GM23338 (cell line): ENCODE data around the gene PRAMEF12. TPM values are rescaled to one million over a fixed set of nuclear protein-coding genes. Genes with fewer than 3 reads are reported as not detected.

Experiments used
- ATAC-seq: fragments of 200-7000 bp; cut with Tn5 transposase; 3 replicates; pipeline ENCODE4 v1.9.1; 2020
- DNase-seq: peaks from one replicate; pipeline ENCODE4 v3.0.0-alpha.2; 2015; ENCODE audit warnings: low spot score
- H2AFZ ChIP-seq: fragments of 200-600 bp; sonication (generic); 2 replicates; pipeline ENCODE4 v1.8.0; 2016; ENCODE audit warnings: antibody characterized with exemption, mild to moderate bottlenecking, moderate library complexity
- H3F3A ChIP-seq: fragments of 200-600 bp; sonication (generic); replicated peaks from 2 replicates; pipeline ENCODE4 v1.8.0; 2017; ENCODE audit warnings: antibody characterized with exemption, mixed run types, low read depth
- H3K27ac ChIP-seq: fragments of 200-600 bp; sonication (generic); 2 replicates; pipeline ENCODE4 v1.6.1; 2016; ENCODE audit warnings: low read depth
- H3K27me3 ChIP-seq: fragments of 200-600 bp; sonication (generic); 2 replicates; pipeline ENCODE4 v1.8.0; 2016; ENCODE audit warnings: mild to moderate bottlenecking, mixed run types, moderate library complexity; ENCODE audit not compliant: insufficient read depth
- H3K36me3 ChIP-seq: fragments of 200-600 bp; sonication (generic); 2 replicates; pipeline ENCODE4 v1.8.0; 2016; ENCODE audit warnings: mild to moderate bottlenecking; ENCODE audit not compliant: insufficient read depth
- H3K4me1 ChIP-seq: fragments of 200-600 bp; sonication (generic); 2 replicates; pipeline ENCODE4 v1.8.0; 2016; ENCODE audit warnings: mild to moderate bottlenecking, moderate library complexity; ENCODE audit not compliant: insufficient read depth
- H3K4me2 ChIP-seq: fragments of 200-600 bp; sonication (generic); 2 replicates; pipeline ENCODE4 v1.7.1; 2017; ENCODE audit warnings: mixed run types
- H3K4me3 ChIP-seq: fragments of 200-600 bp; sonication (generic); 2 replicates; pipeline ENCODE4 v1.6.1; 2016; ENCODE audit warnings: mixed run types
- H3K79me2 ChIP-seq: fragments of 200-600 bp; sonication (generic); replicated peaks from 2 replicates; pipeline ENCODE4 v1.8.0; 2017; ENCODE audit warnings: mild to moderate bottlenecking; ENCODE audit not compliant: insufficient read depth
- H3K9me2 ChIP-seq: fragments of 200-600 bp; sonication (generic); 2 replicates; pipeline ENCODE4 v1.8.0; 2017; ENCODE audit not compliant: insufficient read depth
- H4K20me1 ChIP-seq: fragments of 200-600 bp; sonication (generic); replicated peaks from 2 replicates; pipeline ENCODE4 v1.8.0; 2017; ENCODE audit warnings: mild to moderate bottlenecking; ENCODE audit not compliant: insufficient read depth
- H3K27ac Mint-ChIP-seq: 2 replicates; pipeline ENCODE4 v1.8.0; 2020; ENCODE audit warnings: inconsistent platforms, mild to moderate bottlenecking, moderate library complexity, mixed read lengths
- H3K27me3 Mint-ChIP-seq: 3 replicates; pipeline ENCODE4 v1.8.0; 2022; ENCODE audit warnings: low read depth, mild to moderate bottlenecking, moderate library complexity, mixed read lengths, inconsistent platforms; ENCODE audit not compliant: insufficient read depth, poor library complexity
- H3K36me3 Mint-ChIP-seq: 3 replicates; pipeline ENCODE4 v1.8.0; 2021; ENCODE audit warnings: low read depth, mild to moderate bottlenecking, inconsistent platforms, moderate library complexity, mixed read lengths
- H3K4me1 Mint-ChIP-seq: 3 replicates; pipeline ENCODE4 v1.8.0; 2020; ENCODE audit warnings: mild to moderate bottlenecking, inconsistent platforms, mixed read lengths
- H3K4me3 Mint-ChIP-seq: 3 replicates; pipeline ENCODE4 v1.8.0; 2021; ENCODE audit warnings: moderate library complexity, mild to moderate bottlenecking, inconsistent platforms, mixed read lengths
- H3K9me3 Mint-ChIP-seq: 3 replicates; pipeline ENCODE4 v1.8.0; 2020; ENCODE audit warnings: moderate library complexity, mild to moderate bottlenecking, inconsistent platforms, mixed read lengths
- CREB1 ChIP-seq: fragments of 250-450 bp; sonication (Bioruptor Pico); IDR thresholded peaks from 2 replicates; pipeline ENCODE4 v1.5.0; 2020; ENCODE audit warnings: low read depth, mild to moderate bottlenecking, moderate library complexity
- EZH2 ChIP-seq: fragments of 200-600 bp; sonication (generic); IDR thresholded peaks from one replicate; pipeline ENCODE4 v1.8.0; 2017; ENCODE audit warnings: antibody characterized with exemption, mild to moderate bottlenecking, low read depth; ENCODE audit not compliant: unreplicated experiment
- EZH2phosphoT487 ChIP-seq: fragments of 200-600 bp; sonication (generic); IDR thresholded peaks from one replicate; pipeline ENCODE4 v1.8.1; 2018; ENCODE audit warnings: antibody characterized with exemption; ENCODE audit not compliant: unreplicated experiment
- JUNB ChIP-seq: IDR thresholded peaks from one replicate; pipeline ENCODE4 v1.6.1; 2016; ENCODE audit warnings: antibody characterized with exemption; ENCODE audit not compliant: unreplicated experiment
- POLR2AphosphoS5 ChIP-seq: IDR thresholded peaks from 2 replicates; pipeline ENCODE4 v1.6.1; 2016; ENCODE audit warnings: antibody characterized with exemption, low read depth
- STAT1 ChIP-seq: IDR thresholded peaks from one replicate; pipeline ENCODE4 v1.6.1; 2016; ENCODE audit warnings: antibody characterized with exemption; ENCODE audit not compliant: unreplicated experiment
- ZNF114 ChIP-seq: fragments of 250-450 bp; sonication (Bioruptor Pico); IDR thresholded peaks from 2 replicates; pipeline ENCODE4 v1.5.0; 2020; ENCODE audit warnings: mild to moderate bottlenecking, moderate library complexity
- polyA plus RNA-seq: library from polyadenylated mRNA; unstranded; fragments of >200 nt; fragmentation: Nextera tagmentation; extraction: Ambion mirVana; gene quantifications from 2 replicates; pipeline ENCODE4 v1.2.1, GENCODE V29; 2016
- total RNA-seq: library from RNA; depleted of rRNA; stranded (reverse); fragments of >200 nt; shearing (Covaris generic); gene quantifications from 2 replicates; pipeline ENCODE4 v1.2.3, GENCODE V29; 2014
- TF ChIP-seq, protein P1 (sequence below): fragments of 250-450 bp; sonication (Bioruptor Pico); IDR thresholded peaks from 2 replicates; pipeline ENCODE4 v1.5.0; 2020; ENCODE audit warnings: mild to moderate bottlenecking, moderate library complexity
- TF ChIP-seq, protein P2 (sequence below): IDR thresholded peaks from one replicate; pipeline ENCODE4 v1.6.1; 2018; ENCODE audit warnings: antibody characterized with exemption; ENCODE audit not compliant: unreplicated experiment

The PRAMEF12 gene
- total and polyA plus RNA-seq, 2 experiments from 2014 or later = not detected

DNA sequence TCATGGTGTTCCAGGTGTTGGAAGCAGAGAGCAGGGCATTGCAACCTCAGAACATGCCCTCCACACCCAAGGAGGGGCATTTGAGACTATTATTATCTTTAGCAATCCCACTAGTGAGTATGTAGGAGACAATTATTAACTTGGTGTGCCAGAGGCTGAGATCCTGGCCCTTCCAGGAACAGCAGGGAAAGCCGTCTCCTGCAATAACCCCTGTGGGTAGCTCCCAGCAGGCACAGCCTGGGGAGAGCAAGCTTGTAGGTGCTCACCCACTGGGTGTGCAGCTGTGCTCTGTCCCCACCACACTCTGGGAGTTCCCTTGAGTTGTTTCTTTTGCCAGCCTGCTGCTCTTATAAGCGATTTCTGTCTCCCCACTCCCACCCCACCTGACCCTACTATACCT, 17.3 kb upstream of the PRAMEF12 start:
- Mint-ChIP-seq H3K36me3 (no peaks in the 10 kb centered on the region; the same call in 2 of the 3 replicates), H3K9me3 (no peaks in the 10 kb centered on the region; the same call in 2 of the 3 replicates)
- no peak overlapping the region for H3K4me3 ChIP-seq

DNA sequence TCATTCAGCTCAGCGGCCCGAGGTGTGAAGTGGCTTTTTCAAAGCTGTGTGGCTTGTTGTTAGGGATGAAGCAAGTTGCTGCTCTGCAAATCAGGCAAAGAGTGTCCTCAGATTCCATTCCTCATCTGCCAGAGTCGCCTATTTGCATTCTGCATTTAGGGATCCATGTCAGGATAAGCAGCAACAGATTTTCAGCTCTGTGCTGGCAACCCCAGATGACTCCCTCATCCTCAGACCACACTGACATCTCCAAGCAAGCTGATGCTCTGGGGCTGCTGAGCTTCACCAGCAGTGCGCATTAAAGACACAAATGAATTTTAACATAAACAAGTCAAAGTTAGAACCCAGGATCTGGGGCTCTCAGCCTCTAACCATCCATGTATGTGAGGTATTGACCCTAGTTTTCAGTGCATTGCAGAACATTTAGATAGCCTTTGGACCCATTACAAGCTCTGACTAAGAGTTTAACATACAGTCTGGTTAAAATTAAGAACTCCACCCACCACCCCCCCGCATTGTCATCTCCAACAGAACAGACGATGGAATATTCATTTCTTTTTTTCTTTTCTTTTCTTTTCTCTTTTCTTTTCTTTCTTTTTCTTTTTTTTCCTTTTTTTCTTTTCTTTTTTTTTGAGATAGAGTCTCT, 16.6 kb upstream of the PRAMEF12 start:
- no peaks in the 10 kb centered on the region for H3K27me3 ChIP-seq
- Mint-ChIP-seq H3K36me3 (no peaks in the 10 kb centered on the region; the same call in 2 of the 3 replicates), H3K4me1 (no peaks in the 10 kb centered on the region; the same call in 1 of the 3 replicates), H3K27me3 (peaks cover 4% of the 10 kb centered on the region), H3K27ac (no peak overlapping the region), H3K4me3 (no peak overlapping the region), H3K9me3 (no peaks in the 10 kb centered on the region; the same call in 2 of the 3 replicates)
- H3K79me2 ChIP-seq = no peaks in the 10 kb centered on the region
- H2AFZ ChIP-seq = no peak overlapping the region
- H3F3A ChIP-seq = no peaks in the 10 kb centered on the region
- H4K20me1 ChIP-seq = no peaks in the 10 kb centered on the region
- no peaks in the 10 kb centered on the region for H3K9me2 ChIP-seq
- ATAC-seq (no peak), DNase-seq (no peak)
- H3K27ac ChIP-seq = no peak overlapping the region
- no peaks in the 10 kb centered on the region for H3K4me1 ChIP-seq
- H3K4me3 ChIP-seq = no peak overlapping the region
- no peak overlapping the region for H3K4me2 ChIP-seq
- no peaks in the 10 kb centered on the region for H3K36me3 ChIP-seq
- TF ChIP-seq ZNF114 (CRISPR knock-in tag) (no peak), POLR2AphosphoS5 (no peak), JUNB (no peak), EZH2phosphoT487 (no peak), EZH2 (no peak), CREB1 (CRISPR knock-in tag) (no peak), STAT1 (no peak)
- TF ChIP-seq, protein P1, sequence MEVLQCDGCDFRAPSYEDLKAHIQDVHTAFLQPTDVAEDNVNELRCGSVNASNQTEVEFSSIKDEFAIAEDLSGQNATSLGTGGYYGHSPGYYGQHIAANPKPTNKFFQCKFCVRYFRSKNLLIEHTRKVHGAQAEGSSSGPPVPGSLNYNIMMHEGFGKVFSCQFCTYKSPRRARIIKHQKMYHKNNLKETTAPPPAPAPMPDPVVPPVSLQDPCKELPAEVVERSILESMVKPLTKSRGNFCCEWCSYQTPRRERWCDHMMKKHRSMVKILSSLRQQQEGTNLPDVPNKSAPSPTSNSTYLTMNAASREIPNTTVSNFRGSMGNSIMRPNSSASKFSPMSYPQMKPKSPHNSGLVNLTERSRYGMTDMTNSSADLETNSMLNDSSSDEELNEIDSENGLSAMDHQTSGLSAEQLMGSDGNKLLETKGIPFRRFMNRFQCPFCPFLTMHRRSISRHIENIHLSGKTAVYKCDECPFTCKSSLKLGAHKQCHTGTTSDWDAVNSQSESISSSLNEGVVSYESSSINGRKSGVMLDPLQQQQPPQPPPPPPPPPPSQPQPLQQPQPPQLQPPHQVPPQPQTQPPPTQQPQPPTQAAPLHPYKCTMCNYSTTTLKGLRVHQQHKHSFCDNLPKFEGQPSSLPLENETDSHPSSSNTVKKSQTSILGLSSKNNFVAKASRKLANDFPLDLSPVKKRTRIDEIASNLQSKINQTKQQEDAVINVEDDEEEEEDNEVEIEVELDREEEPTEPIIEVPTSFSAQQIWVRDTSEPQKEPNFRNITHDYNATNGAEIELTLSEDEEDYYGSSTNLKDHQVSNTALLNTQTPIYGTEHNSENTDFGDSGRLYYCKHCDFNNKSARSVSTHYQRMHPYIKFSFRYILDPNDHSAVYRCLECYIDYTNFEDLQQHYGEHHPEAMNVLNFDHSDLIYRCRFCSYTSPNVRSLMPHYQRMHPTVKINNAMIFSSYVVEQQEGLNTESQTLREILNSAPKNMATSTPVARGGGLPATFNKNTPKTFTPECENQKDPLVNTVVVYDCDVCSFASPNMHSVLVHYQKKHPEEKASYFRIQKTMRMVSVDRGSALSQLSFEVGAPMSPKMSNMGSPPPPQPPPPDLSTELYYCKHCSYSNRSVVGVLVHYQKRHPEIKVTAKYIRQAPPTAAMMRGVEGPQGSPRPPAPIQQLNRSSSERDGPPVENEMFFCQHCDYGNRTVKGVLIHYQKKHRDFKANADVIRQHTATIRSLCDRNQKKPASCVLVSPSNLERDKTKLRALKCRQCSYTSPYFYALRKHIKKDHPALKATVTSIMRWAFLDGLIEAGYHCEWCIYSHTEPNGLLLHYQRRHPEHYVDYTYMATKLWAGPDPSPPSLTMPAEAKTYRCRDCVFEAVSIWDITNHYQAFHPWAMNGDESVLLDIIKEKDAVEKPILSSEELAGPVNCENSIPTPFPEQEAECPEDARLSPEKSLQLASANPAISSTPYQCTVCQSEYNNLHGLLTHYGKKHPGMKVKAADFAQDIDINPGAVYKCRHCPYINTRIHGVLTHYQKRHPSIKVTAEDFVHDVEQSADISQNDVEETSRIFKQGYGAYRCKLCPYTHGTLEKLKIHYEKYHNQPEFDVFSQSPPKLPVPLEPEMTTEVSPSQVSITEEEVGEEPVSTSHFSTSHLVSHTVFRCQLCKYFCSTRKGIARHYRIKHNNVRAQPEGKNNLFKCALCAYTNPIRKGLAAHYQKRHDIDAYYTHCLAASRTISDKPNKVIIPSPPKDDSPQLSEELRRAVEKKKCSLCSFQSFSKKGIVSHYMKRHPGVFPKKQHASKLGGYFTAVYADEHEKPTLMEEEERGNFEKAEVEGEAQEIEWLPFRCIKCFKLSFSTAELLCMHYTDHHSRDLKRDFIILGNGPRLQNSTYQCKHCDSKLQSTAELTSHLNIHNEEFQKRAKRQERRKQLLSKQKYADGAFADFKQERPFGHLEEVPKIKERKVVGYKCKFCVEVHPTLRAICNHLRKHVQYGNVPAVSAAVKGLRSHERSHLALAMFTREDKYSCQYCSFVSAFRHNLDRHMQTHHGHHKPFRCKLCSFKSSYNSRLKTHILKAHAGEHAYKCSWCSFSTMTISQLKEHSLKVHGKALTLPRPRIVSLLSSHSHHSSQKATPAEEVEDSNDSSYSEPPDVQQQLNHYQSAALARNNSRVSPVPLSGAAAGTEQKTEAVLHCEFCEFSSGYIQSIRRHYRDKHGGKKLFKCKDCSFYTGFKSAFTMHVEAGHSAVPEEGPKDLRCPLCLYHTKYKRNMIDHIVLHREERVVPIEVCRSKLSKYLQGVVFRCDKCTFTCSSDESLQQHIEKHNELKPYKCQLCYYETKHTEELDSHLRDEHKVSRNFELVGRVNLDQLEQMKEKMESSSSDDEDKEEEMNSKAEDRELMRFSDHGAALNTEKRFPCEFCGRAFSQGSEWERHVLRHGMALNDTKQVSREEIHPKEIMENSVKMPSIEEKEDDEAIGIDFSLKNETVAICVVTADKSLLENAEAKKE (CRISPR knock-in tag) = no peak
- TF ChIP-seq, protein P2, sequence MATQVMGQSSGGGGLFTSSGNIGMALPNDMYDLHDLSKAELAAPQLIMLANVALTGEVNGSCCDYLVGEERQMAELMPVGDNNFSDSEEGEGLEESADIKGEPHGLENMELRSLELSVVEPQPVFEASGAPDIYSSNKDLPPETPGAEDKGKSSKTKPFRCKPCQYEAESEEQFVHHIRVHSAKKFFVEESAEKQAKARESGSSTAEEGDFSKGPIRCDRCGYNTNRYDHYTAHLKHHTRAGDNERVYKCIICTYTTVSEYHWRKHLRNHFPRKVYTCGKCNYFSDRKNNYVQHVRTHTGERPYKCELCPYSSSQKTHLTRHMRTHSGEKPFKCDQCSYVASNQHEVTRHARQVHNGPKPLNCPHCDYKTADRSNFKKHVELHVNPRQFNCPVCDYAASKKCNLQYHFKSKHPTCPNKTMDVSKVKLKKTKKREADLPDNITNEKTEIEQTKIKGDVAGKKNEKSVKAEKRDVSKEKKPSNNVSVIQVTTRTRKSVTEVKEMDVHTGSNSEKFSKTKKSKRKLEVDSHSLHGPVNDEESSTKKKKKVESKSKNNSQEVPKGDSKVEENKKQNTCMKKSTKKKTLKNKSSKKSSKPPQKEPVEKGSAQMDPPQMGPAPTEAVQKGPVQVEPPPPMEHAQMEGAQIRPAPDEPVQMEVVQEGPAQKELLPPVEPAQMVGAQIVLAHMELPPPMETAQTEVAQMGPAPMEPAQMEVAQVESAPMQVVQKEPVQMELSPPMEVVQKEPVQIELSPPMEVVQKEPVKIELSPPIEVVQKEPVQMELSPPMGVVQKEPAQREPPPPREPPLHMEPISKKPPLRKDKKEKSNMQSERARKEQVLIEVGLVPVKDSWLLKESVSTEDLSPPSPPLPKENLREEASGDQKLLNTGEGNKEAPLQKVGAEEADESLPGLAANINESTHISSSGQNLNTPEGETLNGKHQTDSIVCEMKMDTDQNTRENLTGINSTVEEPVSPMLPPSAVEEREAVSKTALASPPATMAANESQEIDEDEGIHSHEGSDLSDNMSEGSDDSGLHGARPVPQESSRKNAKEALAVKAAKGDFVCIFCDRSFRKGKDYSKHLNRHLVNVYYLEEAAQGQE = no peak

More for the DNA sequence above, 17.3 kb upstream of the PRAMEF12 start:
- Mint-ChIP-seq H3K4me3 (no peak overlapping the region), H3K27me3 (peaks cover 4% of the 10 kb centered on the region), H3K4me1 (no peaks in the 10 kb centered on the region; the same call in 1 of the 3 replicates), H3K27ac (no peak overlapping the region)
- Histone ChIP-seq H3K36me3 (no peaks in the 10 kb centered on the region), H3K9me2 (no peaks in the 10 kb centered on the region), H3K27ac (no peak overlapping the region), H2AFZ (no peak overlapping the region), H4K20me1 (no peaks in the 10 kb centered on the region), H3K79me2 (no peaks in the 10 kb centered on the region), H3K4me2 (no peak overlapping the region), H3K4me1 (no peaks in the 10 kb centered on the region), H3F3A (no peaks in the 10 kb centered on the region), H3K27me3 (no peaks in the 10 kb centered on the region)
- TF ChIP-seq ZNF114 (CRISPR knock-in tag) (no peak), POLR2AphosphoS5 (no peak)
- ATAC-seq (no peak), DNase-seq (no peak)
